Osteoblast (primary cell): Measurements from ENCODE around the gene TSN. TPM values are rescaled to one million over a fixed set of nuclear protein-coding genes. Genes with fewer than 3 reads are reported as not detected.

Experiments used
- DNase-seq: peaks from one replicate; pipeline ENCODE4 v3.0.0; 2011; ENCODE audit warnings: low spot score, mixed read lengths; ENCODE audit not compliant: insufficient read length; ENCODE audit errors: missing footprints
- H2AFZ ChIP-seq: 2 replicates; pipeline ENCODE4 v1.6.0; 2011; ENCODE audit warnings: mild to moderate bottlenecking, low read length
- H3K27ac ChIP-seq: 2 replicates; pipeline ENCODE4 v1.5.1; 2011; ENCODE audit warnings: mild to moderate bottlenecking, low read depth, low read length, moderate library complexity
- H3K27me3 ChIP-seq: 2 replicates; pipeline ENCODE4 v1.6.0; 2012; ENCODE audit warnings: mild to moderate bottlenecking, control low read depth, inconsistent platforms, low read length, moderate library complexity; ENCODE audit not compliant: insufficient read depth
- H3K36me3 ChIP-seq: 2 replicates; pipeline ENCODE4 v1.5.1; 2011; ENCODE audit warnings: mild to moderate bottlenecking, low read length, control low read depth, moderate library complexity; ENCODE audit not compliant: insufficient read depth
- H3K4me1 ChIP-seq: 2 replicates; pipeline ENCODE4 v1.5.1; 2011; ENCODE audit warnings: mild to moderate bottlenecking, low read length, control low read depth, moderate library complexity; ENCODE audit not compliant: insufficient read depth
- H3K4me2 ChIP-seq: 2 replicates; pipeline ENCODE4 v1.6.0; 2011; ENCODE audit warnings: mild to moderate bottlenecking, low read length; ENCODE audit not compliant: insufficient read depth
- H3K4me3 ChIP-seq: fragments of 200-600 bp; sonication (generic); 3 replicates; pipeline ENCODE4 v1.5.1; 2012; ENCODE audit warnings: mild to moderate bottlenecking, low read length, inconsistent platforms; ENCODE audit not compliant: insufficient read depth
- H3K79me2 ChIP-seq: 2 replicates; pipeline ENCODE4 v1.6.0; 2012; ENCODE audit warnings: mild to moderate bottlenecking, low read length, control low read depth, inconsistent platforms; ENCODE audit not compliant: insufficient read depth
- H3K9me3 ChIP-seq: 2 replicates; pipeline ENCODE4 v1.5.1; 2011; ENCODE audit warnings: low read depth, low read length, control low read depth
- H4K20me1 ChIP-seq: 2 replicates; pipeline ENCODE4 v1.6.0; 2012; ENCODE audit warnings: mild to moderate bottlenecking, low read length, control low read depth; ENCODE audit not compliant: insufficient read depth
- CTCF ChIP-seq: IDR thresholded peaks from 2 replicates; pipeline ENCODE4 v1.5.1; 2011; ENCODE audit warnings: mild to moderate bottlenecking, low read depth, low read length, moderate library complexity; ENCODE audit errors: extremely low read depth
- total RNA-seq: library from RNA; depleted of rRNA; stranded (reverse); fragments of >200 nt; gene quantifications from 2 replicates; pipeline ENCODE4 v1.2.3, GENCODE V29; 2012

The TSN gene
- total RNA-seq, 1 donor: 50.7 TPM

GRCh38 chr2:121764681-121765228 is 9.3 kb downstream of the TSN start:
- H3K27me3 ChIP-seq: no peaks in the 10 kb centered on the region
- H3K4me1 ChIP-seq: no peaks in the 10 kb centered on the region
- H3K79me2 ChIP-seq: peaks cover 7% of the 10 kb centered on the region
- peaks cover 55% of the 10 kb centered on the region for H3K36me3 ChIP-seq
- H3K4me2 ChIP-seq: no peak overlapping the region
- no peak for TF ChIP-seq CTCF
- H2AFZ ChIP-seq: no peak overlapping the region
- H4K20me1 ChIP-seq: peaks cover 3% of the 10 kb centered on the region
- DNase-seq: peak; percentile 2
- no peak overlapping the region for H3K4me3 ChIP-seq
- H3K9me3 ChIP-seq: no peaks in the 10 kb centered on the region
- no peak overlapping the region for H3K27ac ChIP-seq

GRCh38 chr2:121766624-121767023 is 11.2 kb downstream of the TSN start:
- no peaks in the 10 kb centered on the region for H3K27me3 ChIP-seq
- H3K4me1 ChIP-seq: no peaks in the 10 kb centered on the region
- no peak overlapping the region for H3K4me2 ChIP-seq
- peaks cover 41% of the 10 kb centered on the region for H3K36me3 ChIP-seq
- no peak for DNase-seq
- H3K79me2 ChIP-seq: no peaks in the 10 kb centered on the region
- no peak overlapping the region for H2AFZ ChIP-seq
- H4K20me1 ChIP-seq: peaks cover 3% of the 10 kb centered on the region
- TF ChIP-seq CTCF: no peak
- no peaks in the 10 kb centered on the region for H3K9me3 ChIP-seq
- H3K27ac ChIP-seq: no peak overlapping the region
- no peak overlapping the region for H3K4me3 ChIP-seq

GRCh38 chr2:121768143-121768755 is 12.8 kb downstream of the TSN start:
- Histone ChIP-seq H3K27me3 (no peaks in the 10 kb centered on the region), H3K4me2 (no peak overlapping the region), H3K4me3 (no peak overlapping the region), H4K20me1 (peaks cover 3% of the 10 kb centered on the region), H2AFZ (no peak overlapping the region), H3K4me1 (no peaks in the 10 kb centered on the region), H3K79me2 (no peaks in the 10 kb centered on the region), H3K9me3 (no peaks in the 10 kb centered on the region), H3K36me3 (peaks cover 41% of the 10 kb centered on the region), H3K27ac (no peak overlapping the region)
- DNase-seq: no peak
- no peak for TF ChIP-seq CTCF

- H3K27ac ChIP-seq: no peak overlapping the region
- H3K4me2 ChIP-seq: no peak overlapping the region
- no peak overlapping the region for H3K4me3 ChIP-seq
- DNase-seq: no peak
- peaks cover 6% of the 10 kb centered on the region for H3K36me3 ChIP-seq
- no peaks in the 10 kb centered on the region for H3K79me2 ChIP-seq
- H2AFZ ChIP-seq: no peak overlapping the region
- H3K4me1 ChIP-seq: peaks cover 12% of the 10 kb centered on the region
- no peaks in the 10 kb centered on the region for H3K27me3 ChIP-seq
- no peak for TF ChIP-seq CTCF
- no peaks in the 10 kb centered on the region for H4K20me1 ChIP-seq
- H3K9me3 ChIP-seq: no peaks in the 10 kb centered on the region
Measured at GRCh38 chr2:121771976-121772742, 16.7 kb downstream of the TSN start.
